Neuronal stem cell (in vitro differentiated cells): Measurements from ENCODE around the gene AGPS.

Experiments used
- DNase-seq: peaks from one replicate; pipeline ENCODE4 v3.0.0-alpha.2; 2013; ENCODE audit warnings: low spot score
- H2AFZ ChIP-seq: one replicate; pipeline ENCODE4 v1.6.1; 2013; ENCODE audit warnings: mild to moderate bottlenecking, low read length, inconsistent platforms
- H2AK5ac ChIP-seq: 2 replicates; pipeline ENCODE4 v1.6.1; 2013; ENCODE audit warnings: low read depth, mild to moderate bottlenecking, inconsistent platforms, low read length, moderate library complexity, mixed read lengths
- H2BK120ac ChIP-seq: 2 replicates; pipeline ENCODE4 v1.6.1; 2013; ENCODE audit warnings: low read depth, mild to moderate bottlenecking, inconsistent platforms, low read length, moderate library complexity, mixed read lengths
- H2BK12ac ChIP-seq: one replicate; pipeline ENCODE4 v1.6.1; 2013; ENCODE audit warnings: low read length, inconsistent platforms
- H2BK15ac ChIP-seq: 2 replicates; pipeline ENCODE4 v1.6.1; 2013; ENCODE audit warnings: mild to moderate bottlenecking, low read length, inconsistent platforms, mixed read lengths
- H2BK5ac ChIP-seq: one replicate; pipeline ENCODE4 v1.6.1; 2013; ENCODE audit warnings: inconsistent platforms, mild to moderate bottlenecking, low read length, moderate library complexity
- H3K14ac ChIP-seq: one replicate; pipeline ENCODE4 v1.6.1; 2013; ENCODE audit warnings: low read length, inconsistent platforms
- H3K18ac ChIP-seq: 2 replicates; pipeline ENCODE4 v1.6.1; 2013; ENCODE audit warnings: low read length, inconsistent platforms
- H3K23ac ChIP-seq: 2 replicates; pipeline ENCODE4 v1.6.1; 2013; ENCODE audit warnings: low read depth, mild to moderate bottlenecking, mixed read lengths, low read length, inconsistent platforms; ENCODE audit not compliant: poor library complexity
- H3K27ac ChIP-seq: replicated peaks from 3 replicates; pipeline ENCODE4 v1.5.1; 2013; ENCODE audit warnings: low read length, inconsistent platforms
- H3K27me3 ChIP-seq, 3 experiments: 2 replicates each; pipeline ENCODE4 v1.6.1; 2013; ENCODE audit warnings: low read length in 3 of 3, mild to moderate bottlenecking in 2 of 3, inconsistent platforms in 1 of 3, low read depth in 1 of 3, mixed read lengths in 1 of 3, moderate library complexity in 1 of 3; ENCODE audit not compliant: control insufficient read depth in 3 of 3, insufficient read depth in 3 of 3
- H3K36me3 ChIP-seq, 2 donors: replicated peaks in 1 of 2; 2 replicates each; pipeline ENCODE4 v1.6.1; 2013; ENCODE audit warnings: low read length in 2 of 2; ENCODE audit not compliant: control insufficient read depth in 2 of 2, insufficient read depth in 2 of 2
- H3K4ac ChIP-seq: 2 replicates; pipeline ENCODE4 v1.6.1; 2013; ENCODE audit warnings: inconsistent platforms, mild to moderate bottlenecking, low read length, moderate library complexity
- H3K4me1 ChIP-seq, 2 donors: 1 replicate in 1 of 2; 2 replicates in 1 of 2; pipeline ENCODE4 v1.6.1; 2013; ENCODE audit warnings: low read length in 2 of 2, low read depth in 1 of 2; ENCODE audit not compliant: control insufficient read depth in 2 of 2, insufficient read depth in 1 of 2
- H3K4me2 ChIP-seq: one replicate; pipeline ENCODE4 v1.6.1; 2013; ENCODE audit warnings: mild to moderate bottlenecking, low read length, inconsistent platforms; ENCODE audit not compliant: insufficient read depth, poor library complexity, severe bottlenecking
- H3K4me3 ChIP-seq, 2 donors: 2 replicates each; pipeline ENCODE4 v1.5.1; 2013; ENCODE audit warnings: low read length in 2 of 2, mild to moderate bottlenecking in 2 of 2, inconsistent platforms in 1 of 2, moderate library complexity in 1 of 2
- H3K79me1 ChIP-seq: one replicate; pipeline ENCODE4 v1.6.1; 2013; ENCODE audit warnings: low read depth, mild to moderate bottlenecking, inconsistent platforms, low read length, moderate library complexity
- H3K9ac ChIP-seq: one replicate; pipeline ENCODE4 v1.6.1; 2013; ENCODE audit warnings: mild to moderate bottlenecking, low read depth, low read length, inconsistent platforms; ENCODE audit not compliant: poor library complexity
- H3K9me3 ChIP-seq, 2 donors: replicated peaks in 1 of 2; 2 replicates each; pipeline versions ENCODE3 to v1.6.1; 2013; ENCODE audit warnings: low read length in 2 of 2, mild to moderate bottlenecking in 2 of 2, inconsistent platforms in 1 of 2, low read depth in 1 of 2, mixed read lengths in 1 of 2, moderate library complexity in 1 of 2; ENCODE audit not compliant: control insufficient read depth in 2 of 2, insufficient read depth in 1 of 2
- H4K8ac ChIP-seq: one replicate; pipeline ENCODE4 v1.6.1; 2013; ENCODE audit warnings: low read depth, mild to moderate bottlenecking, inconsistent platforms, low read length, moderate library complexity
- H4K91ac ChIP-seq: one replicate; pipeline ENCODE4 v1.6.1; 2013; ENCODE audit warnings: low read length, low read depth, mild to moderate bottlenecking, inconsistent platforms; ENCODE audit not compliant: poor library complexity
- WGBS, 2 donors: extraction: QIAGEN DNeasy Blood & Tissue Kit; methylation state at CpG; one replicate each; pipeline ENCODE4 v1.1.7; 2013; ENCODE audit warnings: missing lambda C conversion rate in 2 of 2, mixed read lengths in 1 of 2; ENCODE audit not compliant: insufficient read length in 2 of 2, insufficient replicate concordance in 1 of 2; ENCODE audit errors: extremely low coverage in 2 of 2; 5-methylcytosine and 5-hydroxymethylcytosine counted together

AGPS gene

DNA sequence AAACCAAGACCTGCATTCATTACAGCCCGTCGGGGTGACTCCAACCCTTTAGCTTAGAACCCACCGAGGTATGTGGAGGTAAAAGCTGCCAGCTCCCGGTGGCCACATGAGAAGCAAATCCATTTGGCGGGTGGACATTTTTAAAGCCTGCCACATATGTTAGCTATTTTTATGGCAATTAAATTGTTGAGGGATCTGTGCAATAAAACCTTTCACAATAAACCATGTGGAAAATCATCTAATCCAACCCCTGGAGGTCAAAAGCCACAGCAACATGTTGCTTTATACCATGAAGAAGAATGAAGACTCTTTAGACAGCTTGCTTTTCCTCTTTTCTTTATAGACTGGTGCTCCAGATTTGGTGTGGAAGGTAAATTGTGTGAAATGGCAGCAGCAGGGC is 176.3 kb downstream of the AGPS start:
- Histone ChIP-seq H2AFZ (no peak overlapping the region), H2BK120ac (no peak overlapping the region), H3K4me1 (peaks cover 2 to 5% of the 10 kb centered on the region in 2 donors), H2AK5ac (no peak overlapping the region), H2BK12ac (no peak overlapping the region), H3K9me3 (no peaks in the 10 kb centered on the region), H2BK5ac (no peak overlapping the region), H3K4me3 (no peak overlapping the region), H4K91ac (no peak overlapping the region), H4K8ac (no peak overlapping the region), H3K23ac (no peak overlapping the region), H3K4ac (no peak overlapping the region), H3K27me3 (no peaks in the 10 kb centered on the region), H3K4me2 (no peak overlapping the region), H3K36me3 (no peaks in the 10 kb centered on the region), H3K79me1 (no peaks in the 10 kb centered on the region), H2BK15ac (no peak overlapping the region), H3K27ac (no peak overlapping the region), H3K9ac (no peak overlapping the region), H3K18ac (no peak overlapping the region), H3K14ac (no peak overlapping the region)
- no CpG with 5 or more reads among the region's 5 CpGs for WGBS, 2 donors
- no peak for DNase-seq

GRCh38 chr2:177572236-177572671 is 179.7 kb downstream of the AGPS start:
- Histone ChIP-seq H3K23ac (no peak overlapping the region), H3K4me3 (no peak overlapping the region), H3K9me3 (no peaks in the 10 kb centered on the region), H3K27me3 (no peaks in the 10 kb centered on the region), H2BK15ac (no peak overlapping the region), H3K36me3 (no peaks in the 10 kb centered on the region), H3K4ac (no peak overlapping the region), H3K4me2 (no peak overlapping the region), H2AK5ac (no peak overlapping the region), H3K4me1 (peaks cover 2 to 6% of the 10 kb centered on the region in 2 donors), H2BK5ac (no peak overlapping the region), H4K8ac (no peak overlapping the region), H3K27ac (no peak overlapping the region), H2AFZ (peak overlapping the region; percentile 27), H4K91ac (no peak overlapping the region), H3K18ac (no peak overlapping the region), H2BK120ac (no peak overlapping the region), H2BK12ac (no peak overlapping the region), H3K9ac (no peak overlapping the region), H3K79me1 (no peaks in the 10 kb centered on the region), H3K14ac (no peak overlapping the region)
- no CpG with 5 or more reads among the region's 2 CpGs for WGBS, 2 donors
- no peak for DNase-seq

DNA sequence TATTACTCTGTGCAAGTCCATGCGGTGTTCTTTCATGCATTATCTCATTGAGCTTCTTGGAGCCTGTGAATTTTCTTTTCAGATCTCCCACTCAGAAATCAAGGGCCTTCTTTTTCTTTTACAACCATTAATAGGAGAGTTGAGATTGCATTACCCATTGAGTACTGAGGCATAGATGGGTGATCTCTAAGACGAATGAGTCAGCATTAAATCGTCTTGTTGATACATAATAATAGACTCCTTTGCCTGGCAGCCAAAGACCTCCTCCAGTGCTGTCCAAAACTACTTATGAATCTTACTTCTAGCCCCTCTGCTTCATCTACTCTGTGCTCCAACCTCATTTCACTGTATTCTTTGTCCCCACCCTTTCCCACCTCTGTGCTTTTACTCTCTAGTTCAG is 180.5 kb downstream of the AGPS start:
- WGBS, 2 donors: no CpG with 5 or more reads among the region's 3 CpGs
- no peak overlapping the region for H2AK5ac ChIP-seq

DNA sequence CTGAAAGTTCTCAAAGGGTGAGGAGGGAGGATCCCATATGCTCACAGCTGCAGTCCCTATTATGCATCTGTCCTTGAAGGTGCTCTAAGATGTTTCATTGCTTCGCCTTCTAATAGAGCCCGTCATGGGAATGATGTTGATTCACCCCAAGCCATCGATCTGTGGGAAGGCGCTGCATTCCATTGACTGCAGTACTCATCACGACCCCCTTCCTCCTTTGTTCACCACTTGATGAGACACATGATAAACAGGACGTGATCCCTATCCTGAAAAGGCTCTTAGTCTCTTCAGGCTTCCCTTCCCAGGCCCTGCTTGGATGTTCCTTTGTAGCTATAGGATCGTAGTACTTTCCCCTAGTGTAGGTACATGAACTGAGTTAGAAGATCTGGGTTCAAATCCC is 181.8 kb downstream of the AGPS start:
- Histone ChIP-seq H3K36me3 (no peaks in the 10 kb centered on the region), H3K9ac (no peak overlapping the region), H4K91ac (no peak overlapping the region), H3K14ac (no peak overlapping the region), H3K23ac (no peak overlapping the region), H2AFZ (no peak overlapping the region), H2BK15ac (no peak overlapping the region), H3K4me2 (no peak overlapping the region), H2AK5ac (no peak overlapping the region), H3K4ac (no peak overlapping the region), H2BK120ac (no peak overlapping the region), H3K4me1 (peaks cover 2 to 6% of the 10 kb centered on the region in 2 donors), H3K9me3 (no peaks in the 10 kb centered on the region), H2BK12ac (no peak overlapping the region), H3K27ac (no peak overlapping the region), H3K4me3 (no peak overlapping the region), H4K8ac (no peak overlapping the region), H2BK5ac (no peak overlapping the region), H3K27me3 (no peaks in the 10 kb centered on the region), H3K18ac (no peak overlapping the region), H3K79me1 (no peaks in the 10 kb centered on the region)
- DNase-seq: no peak
- WGBS, 2 donors: no CpG with 5 or more reads among the region's 7 CpGs

More for the DNA sequence above, 180.5 kb downstream of the AGPS start:
- no peak overlapping the region for H3K27ac ChIP-seq
- H3K9ac ChIP-seq: no peak overlapping the region
- no peak overlapping the region for H2BK5ac ChIP-seq
- H3K4me2 ChIP-seq: no peak overlapping the region
- no peak overlapping the region for H3K18ac ChIP-seq
- no peaks in the 10 kb centered on the region for H3K27me3 ChIP-seq
- no peak overlapping the region for H4K91ac ChIP-seq
- no peak overlapping the region for H2AFZ ChIP-seq
- H3K14ac ChIP-seq: no peak overlapping the region
- H3K9me3 ChIP-seq: no peaks in the 10 kb centered on the region
- H4K8ac ChIP-seq: no peak overlapping the region
- no peak overlapping the region for H3K23ac ChIP-seq
- H2BK120ac ChIP-seq: no peak overlapping the region
- no peak for DNase-seq
- H2BK15ac ChIP-seq: no peak overlapping the region
- no peaks in the 10 kb centered on the region for H3K36me3 ChIP-seq
- H3K4ac ChIP-seq: no peak overlapping the region
- H2BK12ac ChIP-seq: no peak overlapping the region
- peaks cover 2 to 6% of the 10 kb centered on the region in 2 donors for H3K4me1 ChIP-seq
- no peak overlapping the region for H3K4me3 ChIP-seq
- no peaks in the 10 kb centered on the region for H3K79me1 ChIP-seq
